ENCODE results near the gene COPG2. TPM values are rescaled to one million over a fixed set of nuclear protein-coding genes. Genes with fewer than 3 reads are reported as not detected.

The COPG2 gene
- total and polyA plus RNA-seq, 2 of the 4 experiments (the other 2 are of a cell fraction): 18.1 to 50.0 TPM

DNA sequence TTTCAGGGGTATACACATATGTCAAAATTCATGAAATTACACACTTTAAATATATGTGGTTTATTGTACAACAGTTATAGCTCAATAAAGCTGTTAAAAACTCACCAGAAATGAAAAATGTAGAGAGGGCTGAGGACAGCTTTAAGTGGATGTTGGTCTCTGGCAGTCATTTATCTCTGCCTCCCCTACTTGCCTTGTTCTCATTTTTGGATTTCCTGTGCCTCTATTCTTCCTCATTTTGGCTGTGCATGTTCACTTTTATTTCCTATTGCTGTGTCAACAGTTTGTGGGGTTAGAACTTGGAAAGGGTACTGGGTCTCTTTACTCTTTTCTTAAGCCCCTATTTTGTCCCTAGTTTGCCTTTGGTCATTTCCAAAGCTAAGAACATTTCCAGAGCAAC is 195.3 kb downstream of the COPG2 start:
- Histone ChIP-seq H2AK9ac (replicated peaks; ENCODE audit: low read depth, low read length, poor library complexity) (no peak overlapping the region), H3K4me3 (ENCODE audit: insufficient read depth, low read depth, low read length) (no peak overlapping the region), H3K9ac (ENCODE audit: low read depth, low read length) (no peak overlapping the region), H2BK5ac (ENCODE audit: low read depth, low read length, poor library complexity, severe bottlenecking) (no peak overlapping the region), H2BK15ac (ENCODE audit: low read depth, low read length) (no peak overlapping the region), H3K4ac (ENCODE audit: low read depth, low read length) (no peak overlapping the region), H3K14ac (replicated peaks; ENCODE audit: low read depth, low read length) (no peak overlapping the region), H3K56ac (ENCODE audit: extremely low read depth, insufficient read depth, low read length) (no peak overlapping the region), H2BK120ac (ENCODE audit: low read depth, low read length) (no peak overlapping the region), H4K5ac (ENCODE audit: low read depth, low read length) (no peak overlapping the region), H2BK20ac (ENCODE audit: low read depth, low read length) (no peak overlapping the region), H3K36me3 (ENCODE audit: control insufficient read depth, insufficient read depth, low read length) (no peaks in the 10 kb centered on the region), H3K9me3 (ENCODE audit: control insufficient read depth, insufficient read depth, low read length) (peaks cover 4% of the 10 kb centered on the region), H3K18ac (ENCODE audit: low read depth, low read length) (no peak overlapping the region), H4K91ac (ENCODE audit: insufficient read depth, low read depth, low read length) (no peak overlapping the region), H3K27ac (ENCODE audit: insufficient read depth, low read length) (no peak overlapping the region), H3K4me1 (ENCODE audit: control insufficient read depth, insufficient read depth, low read length) (no peaks in the 10 kb centered on the region), H3K23ac (ENCODE audit: low read depth, low read length) (no peak overlapping the region), H4K8ac (ENCODE audit: low read depth in 2 of 2, low read length in 2 of 2) (no peak overlapping the region), H2AFZ (replicated peaks; ENCODE audit: low read length, poor library complexity) (no peak overlapping the region), H4K20me1 (ENCODE audit: insufficient read depth, low read length) (no peaks in the 10 kb centered on the region), H3K79me1 (ENCODE audit: low read depth in 1 of 2, low read length in 2 of 2) (no peaks in the 10 kb centered on the region), H2AK5ac (ENCODE audit: low read depth, low read length) (no peak overlapping the region), H3K27me3 (ENCODE audit: control insufficient read depth, insufficient read depth, low read length) (peaks cover 7% of the 10 kb centered on the region), H3K4me2 (ENCODE audit: low read depth, low read length) (no peak overlapping the region), H3K9me1 (ENCODE audit: insufficient read depth, low read length) (no peaks in the 10 kb centered on the region)
- CTCF ChIA-PET: no interaction called here
- TF ChIP-seq, protein P1, sequence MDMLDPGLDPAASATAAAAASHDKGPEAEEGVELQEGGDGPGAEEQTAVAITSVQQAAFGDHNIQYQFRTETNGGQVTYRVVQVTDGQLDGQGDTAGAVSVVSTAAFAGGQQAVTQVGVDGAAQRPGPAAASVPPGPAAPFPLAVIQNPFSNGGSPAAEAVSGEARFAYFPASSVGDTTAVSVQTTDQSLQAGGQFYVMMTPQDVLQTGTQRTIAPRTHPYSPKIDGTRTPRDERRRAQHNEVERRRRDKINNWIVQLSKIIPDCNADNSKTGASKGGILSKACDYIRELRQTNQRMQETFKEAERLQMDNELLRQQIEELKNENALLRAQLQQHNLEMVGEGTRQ (IDR thresholded peaks at IDR 0.05; ENCODE audit: low read depth, low read length): no peak
- TF ChIP-seq CEBPB (IDR thresholded peaks at IDR 0.05; ENCODE audit: low read depth, low read length): no peak
- no peak for TF ChIP-seq MAFK (IDR thresholded peaks at IDR 0.05; ENCODE audit: low read depth, low read length)
- no peak for TF ChIP-seq RCOR1 (IDR thresholded peaks at IDR 0.05; ENCODE audit: insufficient replicate concordance, low read length)
- no peak for TF ChIP-seq CHD1 (IDR thresholded peaks at IDR 0.05; ENCODE audit: low read depth, low read length)
- no peak for TF ChIP-seq MAZ (IDR thresholded peaks at IDR 0.05; ENCODE audit: borderline replicate concordance, low read depth, low read length)
- TF ChIP-seq, protein P2, sequence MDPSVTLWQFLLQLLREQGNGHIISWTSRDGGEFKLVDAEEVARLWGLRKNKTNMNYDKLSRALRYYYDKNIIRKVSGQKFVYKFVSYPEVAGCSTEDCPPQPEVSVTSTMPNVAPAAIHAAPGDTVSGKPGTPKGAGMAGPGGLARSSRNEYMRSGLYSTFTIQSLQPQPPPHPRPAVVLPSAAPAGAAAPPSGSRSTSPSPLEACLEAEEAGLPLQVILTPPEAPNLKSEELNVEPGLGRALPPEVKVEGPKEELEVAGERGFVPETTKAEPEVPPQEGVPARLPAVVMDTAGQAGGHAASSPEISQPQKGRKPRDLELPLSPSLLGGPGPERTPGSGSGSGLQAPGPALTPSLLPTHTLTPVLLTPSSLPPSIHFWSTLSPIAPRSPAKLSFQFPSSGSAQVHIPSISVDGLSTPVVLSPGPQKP (IDR thresholded peaks at IDR 0.05; ENCODE audit: borderline replicate concordance, low read depth, low read length): no peak
- no peak for TF ChIP-seq POLR2A (IDR thresholded peaks at IDR 0.05; ENCODE audit: low read depth, low read length)
- TF ChIP-seq, protein P3, sequence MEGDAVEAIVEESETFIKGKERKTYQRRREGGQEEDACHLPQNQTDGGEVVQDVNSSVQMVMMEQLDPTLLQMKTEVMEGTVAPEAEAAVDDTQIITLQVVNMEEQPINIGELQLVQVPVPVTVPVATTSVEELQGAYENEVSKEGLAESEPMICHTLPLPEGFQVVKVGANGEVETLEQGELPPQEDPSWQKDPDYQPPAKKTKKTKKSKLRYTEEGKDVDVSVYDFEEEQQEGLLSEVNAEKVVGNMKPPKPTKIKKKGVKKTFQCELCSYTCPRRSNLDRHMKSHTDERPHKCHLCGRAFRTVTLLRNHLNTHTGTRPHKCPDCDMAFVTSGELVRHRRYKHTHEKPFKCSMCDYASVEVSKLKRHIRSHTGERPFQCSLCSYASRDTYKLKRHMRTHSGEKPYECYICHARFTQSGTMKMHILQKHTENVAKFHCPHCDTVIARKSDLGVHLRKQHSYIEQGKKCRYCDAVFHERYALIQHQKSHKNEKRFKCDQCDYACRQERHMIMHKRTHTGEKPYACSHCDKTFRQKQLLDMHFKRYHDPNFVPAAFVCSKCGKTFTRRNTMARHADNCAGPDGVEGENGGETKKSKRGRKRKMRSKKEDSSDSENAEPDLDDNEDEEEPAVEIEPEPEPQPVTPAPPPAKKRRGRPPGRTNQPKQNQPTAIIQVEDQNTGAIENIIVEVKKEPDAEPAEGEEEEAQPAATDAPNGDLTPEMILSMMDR (conservative IDR thresholded peaks at IDR 0.05; ENCODE audit: low read depth, low read length): no peak
- POLR2A ChIA-PET (ENCODE audit: unreplicated experiment): no interaction called here
- DNase-seq (no peak), ATAC-seq (ENCODE audit: low read depth) (no peak)
- BruUV-seq (replicated peaks): no TSS peak
- in situ Hi-C loops (cut with MboI; ENCODE audit: low sequenced_read_pairs) (no loop called here), dilution Hi-C loops (cut with HindIII; ENCODE audit: low sequenced_read_pairs, unreplicated experiment) (no loop called here), intact Hi-C loops (cut with micrococcal nuclease) (no loop called here)
